Activated gamma-delta T cell treated with Interleukin-2 at 50 U/mL for 16 hours (primary cell): Measurements from ENCODE around the gene PITX3.
"Not testable (repeated sequence)": the region's sequence is repeated elsewhere in the genome, so short reads cannot be mapped to it uniquely, and the experiment has no call there.

Source experiments
- DNase-seq: peaks from one replicate; pipeline ENCODE4 v3.0.0-alpha.2; 2020

The PITX3 gene

DNA sequence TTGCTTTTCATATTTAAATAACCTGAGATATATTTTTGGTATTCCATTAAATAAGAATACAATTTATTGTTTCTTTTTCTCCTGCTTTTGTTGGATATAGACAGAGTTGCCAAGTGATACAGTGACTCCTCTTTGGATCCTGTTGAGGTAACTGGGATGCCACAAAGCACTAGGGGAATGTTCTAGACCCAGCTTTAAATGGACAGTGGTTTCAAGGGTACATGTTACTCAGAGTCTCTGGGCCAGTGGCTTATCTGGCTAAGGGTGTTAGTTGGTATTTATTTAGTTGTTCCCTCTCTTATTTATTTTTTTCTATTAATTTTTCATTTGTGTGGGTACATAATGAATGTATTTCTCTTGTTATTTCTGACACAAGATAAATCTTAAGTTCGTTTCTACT, 13.1 kb upstream of the PITX3 start:
- DNase-seq, result no peak

DNA sequence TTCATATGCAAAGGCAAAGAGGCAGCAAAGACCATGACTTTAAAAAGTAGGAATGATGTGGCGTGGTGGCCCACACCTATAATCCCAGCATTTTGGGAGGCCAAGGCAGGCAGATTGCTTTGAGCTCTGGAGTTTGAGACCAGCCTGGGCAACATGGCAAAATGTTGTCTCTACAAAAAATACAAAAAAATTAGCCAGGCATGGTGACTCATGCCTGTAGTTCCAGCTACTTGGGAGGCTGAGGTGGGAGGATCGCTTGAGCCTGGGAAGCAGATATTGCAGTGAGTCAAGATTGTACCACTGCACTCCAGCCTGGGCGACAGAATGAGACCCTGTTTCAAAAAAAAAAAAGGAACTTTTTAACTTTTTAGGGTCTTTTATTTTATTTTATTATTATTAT, 11.2 kb upstream of the PITX3 start:
- not testable (repeated sequence) for DNase-seq

DNA sequence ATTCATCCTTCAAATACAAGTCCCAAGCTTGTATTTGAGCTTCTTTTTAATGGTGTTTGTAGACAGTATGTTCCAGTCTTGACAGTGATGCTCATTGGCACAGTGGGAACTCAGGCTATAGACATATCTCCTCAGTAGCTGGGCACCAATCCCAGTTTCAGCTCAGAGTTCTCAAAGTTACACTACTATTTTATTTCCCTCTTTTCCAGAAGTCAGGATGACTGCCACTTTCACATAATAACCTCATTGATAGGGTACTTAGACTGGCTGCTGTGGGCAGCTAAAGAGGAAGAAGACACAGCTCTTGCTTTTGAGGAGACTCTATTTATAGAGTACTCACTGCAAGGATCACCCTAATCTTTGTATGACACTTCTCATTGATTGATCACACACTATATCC, 6.4 kb upstream of the PITX3 start:
- DNase-seq, result no peak

DNA sequence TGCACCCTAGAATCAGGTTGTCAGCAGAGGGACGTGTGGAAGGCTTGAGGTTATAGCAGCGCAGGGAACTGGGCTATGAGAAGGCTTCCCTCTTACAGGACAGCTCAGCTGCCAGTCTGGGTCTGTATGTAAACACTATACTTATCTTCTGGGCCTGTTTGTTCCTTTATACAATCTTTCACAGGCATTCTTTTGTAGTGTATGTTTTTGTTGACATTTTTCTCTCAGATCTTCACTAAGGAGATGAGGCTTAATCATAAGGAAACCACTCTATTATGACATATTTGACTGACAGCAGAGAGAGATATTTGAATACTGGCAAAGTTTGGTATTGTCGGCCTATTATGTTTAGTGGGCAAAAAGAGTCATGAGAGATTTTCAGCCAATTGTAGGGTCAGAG, 4.9 kb upstream of the PITX3 start:
- no peak for DNase-seq

DNA sequence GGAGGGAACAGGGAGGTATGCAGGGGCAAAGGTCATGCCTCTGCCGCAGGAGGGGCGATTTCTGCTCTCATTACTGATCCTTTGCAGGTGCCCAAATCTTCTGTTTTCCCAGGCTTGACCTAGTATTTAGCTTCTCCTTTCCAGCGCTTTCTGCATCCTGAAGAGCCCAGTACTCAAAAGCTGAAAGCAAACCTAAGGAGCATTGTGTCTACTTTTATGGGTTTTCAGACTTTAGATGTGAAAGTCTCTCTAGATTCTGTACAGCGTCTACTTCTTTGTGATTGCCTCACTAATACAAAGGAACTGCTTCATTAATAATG, 4.6 kb upstream of the PITX3 start:
- no peak for DNase-seq

DNA sequence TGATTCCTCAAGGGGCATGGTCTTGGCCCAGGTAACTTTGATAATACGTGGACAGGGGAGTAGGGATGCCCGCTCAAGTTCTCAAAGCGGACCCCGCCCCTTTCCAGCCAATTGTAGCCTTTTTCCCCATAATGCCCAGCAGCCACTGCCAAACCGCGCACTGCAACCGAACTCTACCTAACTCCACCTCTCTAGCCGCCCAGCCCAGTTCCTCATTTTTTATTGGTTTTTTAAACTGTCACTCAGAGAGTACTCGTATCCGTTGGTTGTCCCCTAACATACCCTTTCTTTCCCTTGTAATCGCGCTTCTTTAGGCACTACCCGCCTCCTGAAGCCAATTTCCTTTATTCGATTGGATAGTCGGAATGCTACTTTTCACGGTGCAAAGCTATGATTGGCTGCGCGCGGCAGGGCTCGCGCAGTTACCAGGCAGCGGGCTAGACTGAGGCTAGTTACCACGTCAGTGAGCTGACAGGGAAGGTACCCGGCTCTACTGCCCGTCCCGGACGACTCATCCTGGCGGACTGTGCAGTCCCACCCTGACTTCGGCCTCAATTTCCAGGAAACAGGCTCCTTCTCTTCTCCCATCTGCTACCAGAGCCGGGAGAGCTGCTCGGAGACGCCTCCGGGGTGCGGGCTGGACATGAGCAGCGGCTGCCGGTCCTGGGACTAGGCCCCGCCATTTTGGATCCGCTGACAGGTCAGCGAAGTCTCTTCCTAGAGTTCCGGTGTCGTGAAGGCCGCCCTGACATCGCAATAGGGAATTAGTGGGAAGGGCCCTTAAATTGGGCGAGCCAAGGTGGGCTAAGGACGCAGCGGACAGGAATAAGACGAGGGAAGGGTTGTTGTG, 4.0 kb upstream of the PITX3 start, which contains the start of gene GBF1:
GBF1 (plus strand) TSS at position 451 of the 850 bp plus-strand sequence. CDS start 13,407 bp downstream, outside the sequence.
- DNase-seq, result peak; percentile 86

DNA sequence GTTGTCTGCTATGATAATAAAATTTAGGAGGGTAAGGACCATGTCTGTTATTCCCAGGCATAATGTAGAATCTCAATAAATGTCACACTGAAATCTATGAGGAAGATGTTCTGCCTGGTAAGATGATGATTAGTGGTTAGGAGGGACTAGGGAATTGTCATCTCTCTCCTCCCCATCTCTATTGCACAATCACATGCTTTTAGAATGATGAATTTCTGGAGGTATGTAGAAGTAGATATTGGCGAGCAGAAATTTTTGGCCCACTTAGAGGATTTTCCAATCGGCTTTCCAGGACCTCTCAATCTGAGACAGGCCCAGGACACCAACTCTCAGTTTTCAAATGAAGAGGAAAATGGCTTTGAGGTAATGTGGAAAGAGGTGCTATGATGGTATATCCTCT, 2.0 kb upstream of the PITX3 start:
- no peak for DNase-seq

DNA sequence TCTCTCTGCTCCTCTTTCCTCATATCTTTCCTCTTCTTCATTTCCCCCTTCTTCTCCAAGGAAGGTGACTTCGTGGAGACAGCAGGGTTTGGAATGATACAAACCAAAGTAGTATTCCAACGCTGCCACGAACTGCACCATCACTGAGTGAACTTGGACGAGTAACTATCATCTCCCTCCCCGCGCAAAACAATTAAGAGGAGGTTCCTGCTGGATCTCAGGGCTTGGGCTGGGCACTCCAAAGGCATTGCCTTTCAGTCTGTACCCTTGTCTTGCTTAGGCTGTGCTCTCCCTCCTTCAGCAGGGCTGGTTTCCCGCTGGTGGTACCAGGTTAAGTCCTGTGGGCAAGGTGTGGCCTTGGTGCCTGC, 790 bp upstream of the PITX3 start:
- no peak for DNase-seq

DNA sequence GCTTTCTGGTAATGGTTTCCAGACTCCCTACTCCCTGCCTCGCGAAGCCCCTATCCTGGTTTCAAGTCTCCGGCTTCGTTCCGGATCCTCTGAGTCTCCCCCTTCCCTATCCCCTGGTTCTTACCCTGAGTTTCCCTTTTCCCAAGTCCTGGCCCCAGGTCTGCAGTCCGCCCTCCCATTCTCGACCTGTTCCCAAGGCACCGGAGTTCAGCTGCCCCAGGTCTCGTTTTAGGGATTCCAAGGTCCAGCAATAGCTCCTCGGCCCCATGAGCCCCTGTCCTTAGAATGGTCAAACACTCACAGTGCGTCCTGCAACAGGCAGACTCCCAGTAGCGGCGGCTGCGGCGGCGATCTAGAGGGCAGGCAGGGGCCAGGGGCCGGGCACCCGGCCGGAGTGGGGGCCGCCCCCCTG, 274 bp downstream of the PITX3 start:
- DNase-seq, result no peak

DNA sequence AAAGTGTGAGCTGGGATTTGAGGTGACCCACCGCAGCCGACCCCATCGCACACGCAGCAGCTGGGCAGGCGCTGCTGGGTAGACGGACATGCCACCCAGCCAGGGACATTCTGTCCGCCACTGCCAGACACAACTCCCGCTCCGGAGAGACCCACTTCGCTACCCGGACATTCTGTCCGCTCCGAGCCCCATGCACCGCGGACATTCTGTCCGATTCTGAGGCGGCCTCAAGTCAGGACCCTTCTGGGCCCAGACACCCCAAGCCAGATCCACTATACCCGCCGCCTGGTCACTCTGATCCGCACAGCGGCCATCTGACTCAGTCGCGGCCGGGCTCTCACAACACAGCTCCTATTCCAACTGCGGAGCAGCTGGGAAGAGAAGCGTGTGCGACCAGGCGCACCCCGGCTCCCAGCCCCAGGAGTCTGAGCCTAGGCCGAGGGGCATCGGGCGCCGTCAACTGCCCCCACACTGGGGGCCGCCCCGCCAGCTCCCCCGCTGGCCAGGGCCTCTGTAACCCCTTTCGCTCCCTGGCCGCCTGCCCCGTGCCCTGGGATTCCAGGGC, 763 bp downstream of the PITX3 start:
- no peak for DNase-seq

DNA sequence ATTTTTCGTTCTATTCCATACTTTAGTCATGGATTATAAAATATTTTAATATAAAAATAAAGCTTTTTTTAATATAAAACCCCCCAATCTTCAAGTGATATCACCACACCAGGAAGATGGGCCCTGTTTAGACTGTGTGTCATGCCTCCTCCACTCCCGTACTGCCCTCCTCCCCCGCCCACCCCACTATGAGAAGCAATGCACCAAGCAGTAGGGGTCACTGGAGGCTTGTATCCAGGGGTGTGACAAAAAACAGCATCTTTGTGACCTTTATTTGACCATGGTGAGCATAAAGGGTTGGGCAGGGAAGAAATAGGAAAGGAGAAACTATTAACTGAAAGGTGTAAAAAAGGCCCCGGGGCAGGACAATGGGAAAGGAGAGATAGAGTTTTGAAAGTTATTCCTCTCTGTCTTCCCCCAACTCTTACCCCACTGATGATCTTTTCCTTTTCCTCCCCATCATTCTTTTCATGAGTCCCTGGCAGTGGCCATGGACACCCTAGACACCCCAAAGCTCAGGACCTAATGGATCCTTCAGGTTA, 3.5 kb downstream of the PITX3 start:
- no peak for DNase-seq

DNA sequence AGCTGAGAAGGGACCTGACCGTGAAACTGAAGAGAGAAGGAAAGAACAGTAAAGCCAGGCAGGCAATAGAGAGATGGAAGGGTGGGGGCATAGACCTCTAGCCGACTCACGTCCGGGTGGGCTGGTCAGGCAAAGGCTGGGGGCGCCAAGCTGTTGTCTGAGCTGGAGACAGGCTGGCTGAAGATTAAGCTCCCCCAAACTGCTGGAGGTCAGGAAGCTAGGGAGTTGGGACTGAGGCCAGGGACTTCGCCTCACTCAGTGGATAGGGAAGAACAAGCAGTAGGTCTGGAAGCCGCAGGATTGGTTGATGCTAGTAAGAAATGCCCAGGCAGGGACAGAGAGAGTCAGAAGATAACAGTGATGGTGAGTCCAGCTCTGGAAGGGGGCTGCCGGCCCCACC, 5.3 kb downstream of the PITX3 start:
- no peak for DNase-seq

DNA sequence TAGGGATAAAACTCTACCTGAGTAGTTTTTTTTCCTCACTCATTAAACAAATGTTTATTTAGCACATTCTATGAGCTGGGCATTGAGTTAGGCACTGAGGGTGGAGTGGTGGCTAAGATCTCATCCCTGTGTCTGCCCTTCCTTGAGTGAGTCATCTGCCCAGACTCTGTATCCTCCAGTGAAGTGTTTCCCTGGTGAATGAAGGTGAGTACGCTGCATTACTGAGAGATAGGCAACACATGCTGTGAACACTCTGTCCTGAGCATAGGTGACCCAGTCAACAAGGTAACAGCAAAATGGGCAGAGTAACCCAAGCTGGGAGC, 5.8 kb downstream of the PITX3 start:
- no peak for DNase-seq

DNA sequence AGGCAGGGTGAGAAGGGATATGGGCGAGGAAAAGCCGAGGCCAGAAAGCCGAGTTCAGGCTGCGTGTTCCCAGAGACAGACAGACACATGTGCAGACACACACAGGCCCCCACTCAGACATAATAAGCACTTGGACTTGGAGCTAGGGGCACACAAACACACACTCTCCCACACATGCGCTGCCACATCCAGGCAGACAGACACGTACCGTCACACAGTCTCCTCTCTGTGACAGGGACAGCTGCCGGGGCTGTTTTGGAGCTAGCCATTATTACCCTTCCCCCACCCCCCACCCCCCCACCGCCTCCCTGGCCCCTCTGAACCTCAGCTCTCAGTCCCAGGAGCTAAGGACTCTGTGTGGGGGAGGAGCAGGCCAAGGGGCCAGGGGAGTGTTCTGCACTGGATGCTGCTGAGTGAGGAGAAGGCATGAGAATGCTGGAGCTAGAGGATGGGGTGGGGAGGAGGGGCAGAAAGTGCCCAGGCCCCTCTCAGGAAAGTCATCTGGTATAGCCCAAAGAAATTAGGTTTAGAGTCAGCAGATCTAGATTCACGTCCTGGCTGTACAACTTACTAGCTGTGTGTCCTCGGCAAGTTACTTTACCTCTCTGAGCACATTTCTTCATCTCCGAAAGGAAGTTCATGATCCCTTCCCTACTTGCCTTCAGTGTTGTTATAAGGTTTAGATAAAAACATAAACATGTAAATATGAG, 6.3 kb downstream of the PITX3 start:
- DNase-seq, result no peak

DNA sequence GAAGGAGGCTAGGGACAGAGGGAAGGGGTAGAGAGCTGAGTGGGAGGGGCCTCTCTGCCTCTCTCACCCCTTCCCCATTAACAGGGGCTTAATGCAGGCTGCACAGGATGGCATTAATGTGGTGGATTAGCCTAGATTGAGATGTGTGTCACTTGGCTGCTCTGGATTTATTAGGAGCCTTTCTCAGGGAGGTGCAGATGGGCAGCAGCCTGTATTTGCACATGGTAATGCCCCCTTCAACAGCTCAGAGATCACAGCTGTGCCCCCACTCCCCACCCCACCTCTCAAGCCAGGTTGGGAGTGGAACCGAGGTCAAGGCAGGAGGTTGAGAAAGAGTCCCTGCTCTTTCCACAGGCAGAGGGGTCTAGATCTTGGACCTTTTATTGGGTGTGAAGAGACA, 7.3 kb downstream of the PITX3 start:
- no peak for DNase-seq

DNA sequence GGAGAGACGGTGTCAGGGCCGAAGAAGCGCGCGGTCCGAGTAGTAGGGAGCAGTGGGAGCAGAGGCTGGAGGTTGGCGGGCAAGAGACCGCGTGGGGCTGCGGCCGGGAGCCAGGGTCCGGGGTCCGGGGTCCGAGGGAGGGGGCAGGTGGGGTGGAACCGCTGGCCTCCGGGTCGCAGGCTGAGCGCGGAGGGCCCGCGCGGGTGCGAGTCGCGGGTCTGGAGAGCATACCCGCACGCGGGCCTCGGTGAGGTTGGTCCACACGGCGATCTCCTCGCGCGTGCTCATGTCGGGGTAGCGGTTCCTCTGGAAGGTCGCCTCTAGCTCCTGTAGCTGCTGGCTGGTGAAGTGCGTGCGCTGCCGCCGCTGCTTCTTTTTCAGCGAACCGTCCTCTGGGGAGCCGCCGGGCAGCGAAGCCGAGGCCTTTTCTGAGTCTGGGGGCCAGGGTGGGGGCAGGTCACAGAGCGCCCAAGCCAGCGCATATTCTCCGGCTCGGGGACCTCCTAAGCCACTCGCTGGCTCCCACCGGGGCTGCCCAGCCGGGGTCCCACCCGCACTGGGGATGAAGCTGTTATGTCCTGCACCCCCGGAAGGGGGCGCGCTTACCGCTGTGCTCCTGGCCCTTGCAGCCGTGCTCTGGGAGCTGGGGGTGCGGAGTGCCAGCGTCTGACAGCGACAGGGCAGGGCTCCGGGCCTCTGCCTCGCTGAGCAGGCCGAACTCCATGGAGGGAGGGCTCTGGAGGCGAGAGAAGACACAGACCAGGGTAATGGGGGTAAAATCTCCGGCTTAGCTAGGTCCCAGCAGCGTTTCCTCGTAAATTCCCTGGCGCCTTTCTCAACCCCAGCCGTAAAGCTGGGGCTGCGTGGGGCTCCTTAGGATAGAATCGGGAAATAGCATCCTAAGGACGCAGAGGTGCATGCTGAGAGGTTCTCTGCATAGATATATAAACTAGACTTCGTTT, 9.7 kb downstream of the PITX3 start:
- peak; percentile 58 for DNase-seq

DNA sequence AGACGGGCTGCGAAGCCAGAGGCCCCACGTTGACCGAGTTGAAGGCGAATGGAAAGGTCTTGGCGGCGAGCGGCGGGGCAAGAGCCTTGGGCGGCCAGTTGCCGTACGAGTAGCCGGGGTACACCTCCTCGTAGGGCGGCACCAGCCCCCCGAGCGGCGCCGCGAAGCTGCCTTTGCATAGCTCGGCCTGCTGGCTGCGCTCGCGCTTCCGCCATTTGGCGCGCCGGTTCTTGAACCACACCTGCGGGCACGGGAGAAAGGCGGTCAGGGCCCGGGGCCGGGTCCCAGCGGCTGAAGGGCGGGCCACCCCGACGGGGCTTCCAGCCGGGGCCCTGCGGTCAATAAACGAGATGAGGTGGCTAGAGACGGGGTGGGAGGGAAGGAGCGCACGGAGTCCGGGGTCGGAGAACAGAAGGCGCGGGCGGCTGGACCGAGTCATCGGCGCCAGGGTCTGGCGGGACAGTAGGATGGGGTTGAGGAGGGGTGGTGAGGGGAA, 10.4 kb downstream of the PITX3 start:
- peak; percentile 31 for DNase-seq

DNA sequence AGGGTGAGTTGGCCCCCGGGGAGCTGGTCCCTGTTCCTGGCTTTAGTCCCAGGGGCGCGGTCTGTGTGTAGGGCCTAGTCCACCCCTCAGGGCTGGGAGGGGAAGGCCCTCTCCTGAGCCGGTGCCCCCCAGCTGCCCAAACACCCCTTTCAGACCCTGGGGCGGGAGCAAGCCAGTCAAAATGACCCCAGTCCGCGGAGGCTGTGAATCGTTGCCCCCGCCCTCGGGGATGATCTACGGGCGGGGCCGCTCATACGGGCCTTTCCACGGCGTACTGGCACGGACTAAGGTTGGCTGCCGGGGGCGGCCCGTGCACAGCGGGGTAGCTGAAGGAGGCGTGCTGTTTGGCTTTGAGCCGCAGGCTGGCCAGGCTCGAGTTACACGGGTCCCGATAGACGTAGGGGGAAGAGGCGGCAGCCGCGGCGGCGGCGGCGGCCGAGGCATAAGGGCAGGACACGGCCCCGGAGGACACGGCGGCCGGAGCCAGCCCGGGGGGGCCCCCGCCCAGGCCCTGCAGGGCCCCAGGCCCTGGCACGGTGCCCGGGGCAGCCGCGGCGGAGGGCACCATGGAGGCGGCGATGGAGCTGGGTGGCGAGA, 10.9 kb downstream of the PITX3 start:
- no peak for DNase-seq

DNA sequence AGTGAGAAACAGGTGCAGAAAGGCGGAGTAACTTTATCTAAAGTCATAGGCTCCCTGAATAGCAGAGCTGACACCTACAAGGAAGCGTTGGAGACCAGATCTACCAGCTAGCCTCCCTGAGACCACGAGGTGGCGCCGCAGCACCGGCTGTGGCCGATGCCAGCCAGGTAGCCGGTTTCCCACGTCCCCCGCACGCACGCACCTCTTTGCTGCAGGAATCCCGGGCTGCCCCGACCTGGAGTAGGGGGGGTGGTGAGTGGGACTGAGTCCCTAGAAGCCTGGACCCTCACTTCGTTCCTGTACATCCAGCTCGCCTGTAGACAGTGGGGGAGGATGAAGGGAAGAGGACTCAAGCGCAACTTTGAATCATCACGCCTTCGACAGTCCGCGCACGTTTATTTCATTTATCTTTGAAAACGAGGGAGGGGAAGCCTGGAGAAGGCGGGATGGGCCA, 11.5 kb downstream of the PITX3 start:
- peak; percentile 82 for DNase-seq

DNA sequence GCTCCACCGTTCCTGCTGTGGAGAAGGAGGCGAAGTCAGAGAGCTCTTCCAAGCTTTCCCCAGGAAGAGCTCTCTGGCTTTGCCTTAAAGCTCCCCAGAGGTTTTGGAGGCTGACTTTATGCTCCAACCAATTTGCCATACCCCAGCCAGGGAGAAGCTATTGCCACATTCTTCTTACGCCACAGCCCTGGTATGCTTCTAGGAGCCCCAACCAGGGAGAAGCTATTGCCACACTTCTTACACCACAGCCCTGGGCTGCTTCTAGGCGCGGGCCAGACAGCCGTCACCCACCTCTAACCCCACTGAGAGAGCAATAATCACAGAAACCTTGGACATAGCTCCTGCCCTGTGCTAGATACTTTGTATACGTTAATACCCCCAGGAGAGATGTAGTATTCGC, 14.3 kb downstream of the PITX3 start:
- DNase-seq, result no peak

DNA sequence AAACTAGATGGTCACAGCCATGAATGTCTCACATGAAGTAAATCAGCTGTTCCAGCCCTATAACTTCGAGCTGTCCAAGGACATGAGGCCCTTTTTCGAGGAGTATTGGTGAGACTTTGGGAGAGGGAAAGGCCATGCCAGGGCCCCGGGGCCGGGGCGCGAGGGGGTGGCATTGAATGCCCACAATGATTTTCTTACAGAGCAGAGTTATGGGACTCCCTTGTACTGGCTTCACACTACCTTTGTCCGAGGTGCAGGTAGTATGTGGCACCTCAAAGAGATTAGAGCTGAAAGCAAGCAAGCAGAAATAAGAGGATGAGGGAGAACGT, 14.8 kb downstream of the PITX3 start:
- DNase-seq, result no peak
